Measurements from ENCODE around the gene BCAS1. TPM values are rescaled to one million over a fixed set of nuclear protein-coding genes. Genes with fewer than 3 reads are reported as not detected.

BCAS1 gene
- total RNA-seq, 2 experiments from 2014 or later, result 0.16 to 0.19 TPM

DNA sequence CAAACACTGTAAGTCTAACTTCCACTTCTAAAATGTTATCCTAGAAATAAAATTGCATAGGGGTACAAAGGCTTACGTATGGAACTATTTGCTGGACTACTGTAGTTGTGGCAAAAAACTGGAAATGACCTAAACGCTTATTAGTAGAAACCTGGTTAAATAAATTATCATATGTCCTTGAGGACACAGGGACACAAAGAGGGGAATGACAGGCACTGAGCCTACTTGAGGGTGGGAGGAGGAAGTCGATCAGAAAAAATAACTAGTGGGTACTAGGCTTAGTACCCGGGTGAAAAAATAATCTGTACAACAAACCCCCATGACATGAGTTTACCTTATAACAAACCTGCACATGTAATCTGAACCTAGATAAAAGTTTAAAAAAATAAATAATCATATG is 28.4 kb downstream of the BCAS1 start:
- H3K79me2 ChIP-seq (ENCODE audit: insufficient read depth, low read depth, low read length), result no peaks in the 10 kb centered on the region
- intact Hi-C loops (cut with micrococcal nuclease; ENCODE audit: unreplicated experiment), result no loop called here
- DNase-seq (ENCODE audit: low spot score), result no peak
- no peaks in the 10 kb centered on the region for H3K9me2 ChIP-seq (ENCODE audit: insufficient read depth, low read length)
- no peaks in the 10 kb centered on the region for H3K9me3 ChIP-seq (ENCODE audit: low read length)
- no peaks in the 10 kb centered on the region for H4K20me1 ChIP-seq (ENCODE audit: insufficient read depth, low read length)
- H3K27ac ChIP-seq (ENCODE audit: low read depth, low read length, poor library complexity, severe bottlenecking), result no peak overlapping the region
- ChIA-PET POLR2A (no interaction called here), CTCF (ENCODE audit: unreplicated experiment) (no interaction called here)
- no peak for TF ChIP-seq EZH2phosphoT487 (IDR thresholded peaks at IDR 0.05; ENCODE audit: borderline replicate concordance, low read depth, low read length)
- TF ChIP-seq, protein P1, sequence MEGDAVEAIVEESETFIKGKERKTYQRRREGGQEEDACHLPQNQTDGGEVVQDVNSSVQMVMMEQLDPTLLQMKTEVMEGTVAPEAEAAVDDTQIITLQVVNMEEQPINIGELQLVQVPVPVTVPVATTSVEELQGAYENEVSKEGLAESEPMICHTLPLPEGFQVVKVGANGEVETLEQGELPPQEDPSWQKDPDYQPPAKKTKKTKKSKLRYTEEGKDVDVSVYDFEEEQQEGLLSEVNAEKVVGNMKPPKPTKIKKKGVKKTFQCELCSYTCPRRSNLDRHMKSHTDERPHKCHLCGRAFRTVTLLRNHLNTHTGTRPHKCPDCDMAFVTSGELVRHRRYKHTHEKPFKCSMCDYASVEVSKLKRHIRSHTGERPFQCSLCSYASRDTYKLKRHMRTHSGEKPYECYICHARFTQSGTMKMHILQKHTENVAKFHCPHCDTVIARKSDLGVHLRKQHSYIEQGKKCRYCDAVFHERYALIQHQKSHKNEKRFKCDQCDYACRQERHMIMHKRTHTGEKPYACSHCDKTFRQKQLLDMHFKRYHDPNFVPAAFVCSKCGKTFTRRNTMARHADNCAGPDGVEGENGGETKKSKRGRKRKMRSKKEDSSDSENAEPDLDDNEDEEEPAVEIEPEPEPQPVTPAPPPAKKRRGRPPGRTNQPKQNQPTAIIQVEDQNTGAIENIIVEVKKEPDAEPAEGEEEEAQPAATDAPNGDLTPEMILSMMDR (conservative IDR thresholded peaks at IDR 0.05; ENCODE audit: low read length), result no peak
- no peaks in the 10 kb centered on the region for H3K36me3 ChIP-seq (ENCODE audit: insufficient read depth, low read length)
- no TSS peak for BruUV-seq (replicated peaks)
- no peak overlapping the region for H2AFZ ChIP-seq (ENCODE audit: low read length)
- H3K4me3 ChIP-seq (ENCODE audit: low read depth, low read length, poor library complexity, severe bottlenecking), result no peak overlapping the region
- H3K4me2 ChIP-seq (ENCODE audit: low read length), result no peak overlapping the region
- H3K4me1 ChIP-seq (ENCODE audit: insufficient read depth, low read length, poor library complexity, severe bottlenecking), result no peaks in the 10 kb centered on the region

DNA sequence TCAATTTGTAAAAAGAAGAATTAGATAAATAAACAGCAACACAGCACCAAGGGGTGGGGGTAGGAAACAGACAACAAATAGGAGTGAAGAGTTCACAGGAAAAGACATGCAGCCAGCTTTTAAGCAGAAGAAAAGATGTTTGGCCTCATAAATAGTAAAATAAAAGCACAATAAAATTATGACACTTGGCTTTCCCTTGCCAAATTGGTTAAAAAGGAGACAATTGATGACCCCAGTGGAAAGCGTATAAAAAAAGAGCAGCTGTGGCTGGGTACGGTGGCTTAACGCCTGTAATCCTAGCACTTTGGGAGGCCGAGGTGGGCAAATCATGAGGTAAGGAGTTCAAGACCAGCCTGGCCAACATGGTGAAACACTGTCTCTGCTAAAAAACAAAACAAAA is 29.1 kb downstream of the BCAS1 start:
- ChIA-PET CTCF (ENCODE audit: unreplicated experiment) (no interaction called here), POLR2A (no interaction called here)
- TF ChIP-seq, protein P1 (conservative IDR thresholded peaks at IDR 0.05; ENCODE audit: low read length), result no peak
- no peak for TF ChIP-seq EZH2phosphoT487 (IDR thresholded peaks at IDR 0.05; ENCODE audit: borderline replicate concordance, low read depth, low read length)
- no peaks in the 10 kb centered on the region for H3K9me2 ChIP-seq (ENCODE audit: insufficient read depth, low read length)
- intact Hi-C loops (cut with micrococcal nuclease; ENCODE audit: unreplicated experiment), result no loop called here
- no peaks in the 10 kb centered on the region for H4K20me1 ChIP-seq (ENCODE audit: insufficient read depth, low read length)
- H3K27ac ChIP-seq (ENCODE audit: low read depth, low read length, poor library complexity, severe bottlenecking), result no peak overlapping the region
- no peaks in the 10 kb centered on the region for H3K79me2 ChIP-seq (ENCODE audit: insufficient read depth, low read depth, low read length)
- no peaks in the 10 kb centered on the region for H3K9me3 ChIP-seq (ENCODE audit: low read length)
- no peak overlapping the region for H3K4me3 ChIP-seq (ENCODE audit: low read depth, low read length, poor library complexity, severe bottlenecking)
- H2AFZ ChIP-seq (ENCODE audit: low read length), result no peak overlapping the region
- no peak overlapping the region for H3K4me2 ChIP-seq (ENCODE audit: low read length)
- BruUV-seq (replicated peaks), result no TSS peak
- no peaks in the 10 kb centered on the region for H3K36me3 ChIP-seq (ENCODE audit: insufficient read depth, low read length)
- H3K4me1 ChIP-seq (ENCODE audit: insufficient read depth, low read length, poor library complexity, severe bottlenecking), result no peaks in the 10 kb centered on the region
- no peak for DNase-seq (ENCODE audit: low spot score)

DNA sequence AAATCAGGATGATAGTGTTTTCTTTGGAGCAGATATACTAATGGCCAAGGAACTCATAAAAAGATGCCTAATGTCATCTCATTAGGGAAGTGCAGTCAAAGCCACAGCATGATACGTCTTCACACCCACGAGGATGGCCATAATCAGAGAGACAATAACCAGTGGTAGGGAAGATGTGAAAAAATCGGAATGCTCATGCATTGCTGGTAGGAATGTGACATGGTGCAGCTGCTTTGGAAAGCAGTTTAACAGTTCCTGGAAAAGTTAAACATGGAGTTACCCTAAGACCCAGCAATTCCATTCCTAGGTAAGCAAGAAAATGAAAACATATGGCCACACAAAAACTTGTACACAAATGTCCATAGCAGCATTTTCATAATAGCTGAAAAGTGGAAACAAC is 29.9 kb downstream of the BCAS1 start:
- H3K9me2 ChIP-seq (ENCODE audit: insufficient read depth, low read length), result no peaks in the 10 kb centered on the region
- no peaks in the 10 kb centered on the region for H4K20me1 ChIP-seq (ENCODE audit: insufficient read depth, low read length)
- no peak for DNase-seq (ENCODE audit: low spot score)
- ChIA-PET CTCF (ENCODE audit: unreplicated experiment) (no interaction called here), POLR2A (interaction anchor here (0.6 kb wide), 1 partner anchor 56 kb away, joined by 4 read pairs; no protein-coding TSS in a partner anchor)
- H3K4me2 ChIP-seq (ENCODE audit: low read length), result no peak overlapping the region
- no peak overlapping the region for H3K4me3 ChIP-seq (ENCODE audit: low read depth, low read length, poor library complexity, severe bottlenecking)
- no peaks in the 10 kb centered on the region for H3K79me2 ChIP-seq (ENCODE audit: insufficient read depth, low read depth, low read length)
- no TSS peak for BruUV-seq (replicated peaks)
- no peak overlapping the region for H3K27ac ChIP-seq (ENCODE audit: low read depth, low read length, poor library complexity, severe bottlenecking)
- no peaks in the 10 kb centered on the region for H3K4me1 ChIP-seq (ENCODE audit: insufficient read depth, low read length, poor library complexity, severe bottlenecking)
- intact Hi-C loops (cut with micrococcal nuclease; ENCODE audit: unreplicated experiment), result no loop called here
- no peaks in the 10 kb centered on the region for H3K9me3 ChIP-seq (ENCODE audit: low read length)
- TF ChIP-seq EZH2phosphoT487 (IDR thresholded peaks at IDR 0.05; ENCODE audit: borderline replicate concordance, low read depth, low read length), result no peak
- TF ChIP-seq, protein P1 (conservative IDR thresholded peaks at IDR 0.05; ENCODE audit: low read length), result no peak
- H2AFZ ChIP-seq (ENCODE audit: low read length), result no peak overlapping the region
- H3K36me3 ChIP-seq (ENCODE audit: insufficient read depth, low read length), result no peaks in the 10 kb centered on the region
